Measurements from ENCODE around the gene VNN1.

VNN1 gene
- total RNA-seq: 0.04 to 0.10 reads per million in 2 donors

GRCh38 chr6:132713352-132714134 is at the start of gene VNN1:
Gene VNN1 (minus strand): TSS chr6:132714055. CDS start chr6:132714035, 20 bp downstream.
- DNase-seq: no peak

- no peak for DNase-seq
These were observed 49.4 kb upstream of the VNN1 start for GRCh38 chr6:132763269-132763668.

- DNase-seq: no peak
These were observed 46.4 kb upstream of the VNN1 start for GRCh38 chr6:132760256-132760655.

GRCh38 chr6:132758689-132759088 is 44.8 kb upstream of the VNN1 start:
- DNase-seq: no peak

- no peak for DNase-seq
These were observed 38.4 kb upstream of the VNN1 start for GRCh38 chr6:132752255-132752654.

- no peak for DNase-seq
These were observed 38.0 kb upstream of the VNN1 start for GRCh38 chr6:132751828-132752227.

GRCh38 chr6:132751306-132751705 is 37.5 kb upstream of the VNN1 start:
- no peak for DNase-seq

- DNase-seq: no peak
These were observed 36.8 kb upstream of the VNN1 start for GRCh38 chr6:132750455-132751248.

- DNase-seq: no peak
These were observed 35.3 kb upstream of the VNN1 start for GRCh38 chr6:132749111-132749510.

- DNase-seq: no peak
These were observed 34.6 kb upstream of the VNN1 start for GRCh38 chr6:132748446-132748845.

GRCh38 chr6:132746048-132746447 is 32.2 kb upstream of the VNN1 start:
- no peak for DNase-seq

GRCh38 chr6:132742495-132742894 is 28.6 kb upstream of the VNN1 start:
- DNase-seq: no peak

GRCh38 chr6:132741281-132741680 is 27.4 kb upstream of the VNN1 start:
- DNase-seq: no peak

- DNase-seq: no peak
These were observed 22.4 kb upstream of the VNN1 start for GRCh38 chr6:132736239-132736638.

- DNase-seq: no peak
These were observed 20.9 kb upstream of the VNN1 start for GRCh38 chr6:132734694-132735236.

- DNase-seq: no peak
These were observed 20.0 kb upstream of the VNN1 start for GRCh38 chr6:132733814-132734213.

GRCh38 chr6:132733283-132733682 is 19.4 kb upstream of the VNN1 start:
- DNase-seq: no peak

GRCh38 chr6:132731086-132731485 is 17.2 kb upstream of the VNN1 start:
- DNase-seq: no peak

GRCh38 chr6:132730560-132730959 is 16.7 kb upstream of the VNN1 start:
- no peak for DNase-seq

GRCh38 chr6:132728616-132729015 is 14.8 kb upstream of the VNN1 start:
- DNase-seq: no peak

- DNase-seq: no peak
These were observed 12.7 kb upstream of the VNN1 start for GRCh38 chr6:132726608-132726975.

- DNase-seq: no peak
These were observed 12.2 kb upstream of the VNN1 start for GRCh38 chr6:132725947-132726607.

- DNase-seq: no peak
These were observed 11.6 kb upstream of the VNN1 start for GRCh38 chr6:132725471-132725870.
